GM18498 (cell line): ENCODE measurements around the gene VOPP1.
A peak's percentile ranks its signal among the peaks of the same experiment; 100 is the strongest.

ENCODE experiments used
- ATAC-seq: cut with Tn5 transposase; IDR thresholded peaks from one replicate; pipeline ENCODE4 v1.9.1; 2021; ENCODE audit warnings: mild to moderate bottlenecking, moderate library complexity; ENCODE audit not compliant: unreplicated experiment

Gene VOPP1

GRCh38 chr7:55557666-55558188 lies 14.6 kb downstream of the VOPP1 start:
- peak; percentile 87 for ATAC-seq

GRCh38 chr7:55556492-55556891 lies 15.8 kb downstream of the VOPP1 start:
- ATAC-seq, result no peak

- ATAC-seq, result no peak
Observed at GRCh38 chr7:55556031-55556430, 16.3 kb downstream of the VOPP1 start.

DNA sequence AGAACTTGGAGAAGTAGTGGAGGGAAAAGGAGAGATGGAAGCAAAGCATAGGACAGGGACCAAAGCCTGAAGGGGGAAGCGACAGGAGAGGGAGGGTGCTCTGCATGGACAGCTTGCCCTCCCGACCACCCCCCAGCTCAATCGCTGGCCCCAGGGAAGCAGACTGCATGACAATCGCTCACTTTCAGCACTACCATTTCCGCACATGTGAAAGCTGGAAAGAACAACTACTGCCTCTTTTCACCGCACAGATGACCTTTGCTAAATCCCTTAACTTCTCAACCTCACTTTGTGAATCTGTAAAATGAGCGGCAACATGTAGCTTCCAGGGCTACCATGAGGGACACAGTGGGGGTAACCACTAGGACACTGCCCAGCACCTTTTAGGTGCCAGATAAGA lies 17.1 kb downstream of the VOPP1 start:
- ATAC-seq, result no peak

DNA sequence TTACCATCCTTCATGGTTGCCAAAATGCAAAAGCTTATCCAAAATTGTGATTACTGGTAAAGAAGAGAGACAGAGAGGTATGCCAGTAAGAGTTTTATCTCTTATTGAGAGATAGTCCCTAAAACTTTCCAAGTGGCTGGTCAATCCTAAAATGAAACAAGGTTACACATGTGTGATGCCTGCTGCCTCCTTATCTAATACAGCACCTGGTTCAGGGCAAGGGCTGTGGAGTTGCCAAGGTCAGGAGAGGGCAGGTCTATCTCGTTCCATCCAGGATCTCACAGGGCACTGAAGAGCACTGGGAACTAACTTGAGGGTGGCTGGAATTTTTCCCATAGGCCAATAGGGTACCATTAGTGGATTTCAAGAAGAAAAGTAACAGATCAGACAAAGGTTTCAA lies 18.3 kb downstream of the VOPP1 start:
- no peak for ATAC-seq

GRCh38 chr7:55553024-55553345 lies 19.3 kb downstream of the VOPP1 start:
- ATAC-seq, result no peak

DNA sequence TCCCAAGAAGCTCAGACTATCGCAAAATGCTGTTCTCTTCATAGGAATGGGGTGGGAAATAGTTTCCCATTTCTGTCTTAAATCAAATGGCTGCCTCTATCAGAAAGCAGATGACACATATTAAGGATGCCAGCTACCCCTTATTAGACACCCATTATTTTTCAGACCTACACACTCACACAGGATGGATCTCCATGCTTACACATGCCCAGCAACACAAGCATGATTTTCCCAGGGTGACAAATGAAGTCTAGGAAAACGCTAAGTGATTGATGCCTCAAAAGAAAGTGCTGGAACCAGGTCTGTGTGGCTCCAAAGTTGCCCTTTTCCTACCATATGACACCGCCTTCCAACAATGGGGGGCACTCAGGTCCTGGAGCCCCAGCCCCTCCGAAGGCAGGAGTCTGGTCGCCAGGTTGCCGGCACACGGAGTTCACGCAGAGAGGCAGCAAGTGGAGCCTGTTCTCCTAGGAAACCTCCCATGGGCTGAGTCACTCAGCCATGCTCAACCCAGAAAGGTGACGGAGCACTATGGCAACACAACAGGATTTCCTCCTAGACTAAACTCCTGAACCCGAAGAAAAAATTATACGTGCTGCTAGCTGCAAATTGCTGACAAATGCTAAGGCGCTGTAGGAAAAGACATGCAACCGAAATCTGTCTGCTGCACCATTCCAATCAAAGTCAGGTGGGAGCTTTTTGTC lies 19.8 kb downstream of the VOPP1 start:
- no peak for ATAC-seq

- no peak for ATAC-seq
Observed at GRCh38 chr7:55550841-55551537, 21.3 kb downstream of the VOPP1 start.

- ATAC-seq, result no peak
Observed at GRCh38 chr7:55550010-55550663, 22.2 kb downstream of the VOPP1 start.

DNA sequence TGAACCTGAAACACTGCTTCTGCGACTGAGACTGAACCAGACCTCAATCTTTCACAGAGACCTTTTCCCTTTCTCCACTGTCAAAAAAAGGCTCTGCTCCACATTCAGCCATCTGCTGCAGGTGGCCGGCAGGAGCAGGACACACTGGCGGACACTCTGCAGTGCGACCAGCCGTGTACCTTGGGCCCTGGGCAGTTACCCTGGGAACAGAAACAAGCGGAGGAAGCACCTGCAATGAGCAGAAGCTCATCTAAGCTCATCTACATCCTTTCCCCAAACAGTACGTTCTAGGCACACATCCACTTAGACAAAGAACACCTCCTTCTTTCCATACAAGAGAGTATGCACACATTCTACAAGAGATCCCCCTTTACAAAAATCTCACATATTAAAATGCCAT lies 22.8 kb downstream of the VOPP1 start:
- ATAC-seq, result peak; percentile 42

GRCh38 chr7:55548295-55548731 lies 24.0 kb downstream of the VOPP1 start:
- no peak for ATAC-seq

DNA sequence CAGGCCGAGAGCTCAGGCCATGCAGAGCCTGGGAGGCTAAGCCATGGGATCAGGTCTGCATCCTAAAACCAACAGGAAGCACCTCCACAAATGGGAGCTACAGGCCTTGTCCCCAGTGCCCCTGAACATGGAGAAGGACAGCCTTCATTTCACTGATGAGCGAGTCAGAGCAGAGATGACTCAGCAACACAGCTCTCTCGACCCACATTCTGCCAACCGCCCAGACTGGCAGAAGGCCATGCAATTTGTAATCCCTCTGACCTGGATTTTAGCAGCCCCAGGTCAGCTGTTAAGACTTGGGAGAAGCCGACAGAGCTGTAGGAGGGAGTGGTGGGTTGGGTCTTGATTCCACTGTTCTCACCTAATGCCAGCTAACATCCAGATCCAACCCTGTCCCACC lies 25.5 kb downstream of the VOPP1 start:
- ATAC-seq, result peak; percentile 57

DNA sequence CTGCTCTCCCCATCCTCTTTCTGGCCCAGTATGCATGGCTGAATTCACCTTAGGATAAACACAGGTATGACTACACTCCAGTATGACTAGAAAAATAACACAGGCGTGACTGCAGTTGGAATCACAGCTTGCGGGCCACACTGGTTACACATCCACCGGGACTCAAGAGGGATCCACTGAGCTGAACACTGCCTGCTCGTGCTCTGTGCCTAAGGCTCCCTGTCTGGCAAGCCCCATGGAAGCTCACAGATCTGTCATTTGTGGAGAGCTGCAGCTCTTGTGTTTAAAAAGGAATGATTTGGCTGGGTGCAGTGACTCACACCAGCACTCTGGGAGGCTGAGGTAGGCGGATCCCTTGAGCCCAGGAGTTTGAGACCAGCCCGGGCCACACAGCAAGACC lies 26.8 kb downstream of the VOPP1 start:
- ATAC-seq, result no peak

- ATAC-seq, result no peak
Observed at GRCh38 chr7:55540226-55540858, 32.0 kb downstream of the VOPP1 start.

DNA sequence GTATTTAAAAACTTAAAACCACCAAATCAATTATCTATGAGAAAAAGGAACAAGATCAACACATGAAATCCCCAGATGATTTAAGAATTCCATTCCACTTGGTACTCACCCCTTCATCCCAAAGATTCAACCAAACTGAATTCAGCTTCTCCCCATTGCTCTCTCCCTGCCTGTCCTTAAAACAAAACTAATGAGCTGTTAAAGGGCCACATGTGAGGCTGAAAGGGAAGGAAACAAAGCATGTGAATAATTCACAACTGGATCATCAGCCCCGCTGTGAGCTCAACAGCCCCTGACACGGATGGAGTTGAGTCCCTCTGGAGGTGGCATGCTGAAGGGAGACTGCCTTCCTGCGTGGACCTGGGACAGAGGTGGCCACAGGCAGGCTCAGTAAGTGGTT lies 32.9 kb downstream of the VOPP1 start:
- ATAC-seq, result no peak

DNA sequence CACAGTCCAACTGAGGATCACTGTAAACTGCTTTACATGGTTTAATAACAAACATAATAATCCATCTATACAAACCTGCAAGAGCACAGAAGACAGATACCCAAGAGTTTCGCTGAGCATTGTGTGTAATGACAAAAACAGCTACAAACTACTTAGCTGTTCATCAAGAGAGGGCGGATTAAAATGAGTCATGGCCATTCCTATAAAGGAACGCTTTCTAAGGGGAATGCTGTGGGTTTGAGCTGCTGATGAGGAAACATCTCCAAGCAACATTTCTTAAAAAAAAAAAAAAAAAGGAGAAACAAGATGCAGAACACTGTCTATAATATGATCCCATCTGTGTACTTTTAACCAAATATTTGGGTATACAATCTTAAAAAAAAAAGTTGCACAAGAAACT lies 33.8 kb downstream of the VOPP1 start:
- ATAC-seq, result no peak

- ATAC-seq, result no peak
Observed at GRCh38 chr7:55537458-55537990, 34.8 kb downstream of the VOPP1 start.

DNA sequence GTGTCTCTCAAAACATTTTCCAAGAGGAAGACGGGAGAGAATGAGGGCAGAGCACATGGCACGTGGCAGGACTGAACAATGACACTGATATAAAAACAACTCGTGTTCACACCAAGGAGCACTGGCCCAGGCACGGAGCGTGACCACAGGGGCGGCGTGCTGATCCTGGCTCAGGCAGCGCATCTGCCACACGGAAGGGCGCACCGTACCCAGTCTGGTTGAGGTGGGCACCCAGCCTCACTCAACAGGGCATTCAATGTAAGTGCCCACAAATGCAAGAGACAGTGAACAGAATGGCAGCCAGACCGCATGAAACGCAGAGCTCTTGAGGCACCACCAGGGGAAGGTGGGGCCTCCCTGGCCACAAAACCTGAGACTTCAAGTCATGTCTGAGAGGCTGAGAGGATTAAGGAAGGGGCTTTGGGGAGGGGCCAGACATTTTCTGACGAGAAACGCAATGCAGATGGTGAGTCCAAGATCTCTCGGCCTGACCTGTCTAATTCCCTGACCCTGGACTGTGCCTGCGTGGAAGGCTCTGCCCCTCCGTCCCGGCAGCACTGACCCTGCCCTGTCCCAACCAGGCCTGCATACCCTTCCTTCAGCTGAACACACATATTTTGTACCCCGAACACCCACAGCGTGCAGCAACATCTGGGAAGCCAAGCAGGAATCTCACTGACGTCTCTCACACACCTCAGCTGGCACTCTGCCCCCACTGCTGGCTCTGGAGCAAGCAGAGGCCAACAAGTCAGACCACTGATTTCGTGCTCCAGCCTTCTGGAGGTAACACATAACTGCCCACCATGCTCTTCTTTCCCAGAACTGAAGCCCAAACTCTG lies 35.5 kb downstream of the VOPP1 start:
- no peak for ATAC-seq

DNA sequence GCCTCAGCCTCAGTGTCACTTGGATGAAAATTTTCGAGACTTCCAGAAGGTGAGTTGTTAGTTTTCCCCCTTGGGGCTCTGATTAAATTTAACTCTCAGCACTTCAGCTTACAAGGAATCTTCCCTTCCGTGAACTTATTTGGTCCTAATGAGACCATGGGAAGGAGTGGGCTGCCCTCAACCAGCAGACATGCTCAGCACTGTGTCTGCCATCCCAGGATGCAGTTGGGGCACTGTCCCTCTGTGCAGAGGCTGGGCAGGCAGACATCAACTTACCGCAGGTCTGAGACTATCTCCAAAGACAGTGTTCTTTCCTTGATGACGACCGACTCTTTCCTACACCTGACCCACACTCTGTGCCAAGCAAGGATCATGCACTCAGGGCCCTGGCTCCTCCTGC lies 36.7 kb downstream of the VOPP1 start:
- ATAC-seq, result no peak

GRCh38 chr7:55534916-55535590 lies 37.2 kb downstream of the VOPP1 start:
- ATAC-seq, result peak; percentile 1
